HG03139 (cell line): ENCODE measurements around the gene SUN1.
"Not testable (repeated sequence)": the region's sequence is repeated elsewhere in the genome, so short reads cannot be mapped to it uniquely, and the experiment has no call there.

Experiments
- ATAC-seq: cut with Tn5 transposase; IDR thresholded peaks from one replicate; pipeline ENCODE4 v1.9.1; 2021; ENCODE audit not compliant: unreplicated experiment

SUN1 gene

GRCh38 chr7:854118-854775, 22.0 kb downstream of the SUN1 start:
- ATAC-seq: no peak

GRCh38 chr7:855686-856369, 23.6 kb downstream of the SUN1 start:
- no peak for ATAC-seq

GRCh38 chr7:856444-857095, 24.3 kb downstream of the SUN1 start:
- no peak for ATAC-seq

- no peak for ATAC-seq
Observed at GRCh38 chr7:857661-858060, 25.4 kb downstream of the SUN1 start.

- ATAC-seq: no peak
Observed at GRCh38 chr7:859359-860030, 27.2 kb downstream of the SUN1 start.

- no peak for ATAC-seq
Observed at GRCh38 chr7:860149-860548, 27.9 kb downstream of the SUN1 start.

- no peak for ATAC-seq
Observed at GRCh38 chr7:861222-861621, 28.9 kb downstream of the SUN1 start.

DNA sequence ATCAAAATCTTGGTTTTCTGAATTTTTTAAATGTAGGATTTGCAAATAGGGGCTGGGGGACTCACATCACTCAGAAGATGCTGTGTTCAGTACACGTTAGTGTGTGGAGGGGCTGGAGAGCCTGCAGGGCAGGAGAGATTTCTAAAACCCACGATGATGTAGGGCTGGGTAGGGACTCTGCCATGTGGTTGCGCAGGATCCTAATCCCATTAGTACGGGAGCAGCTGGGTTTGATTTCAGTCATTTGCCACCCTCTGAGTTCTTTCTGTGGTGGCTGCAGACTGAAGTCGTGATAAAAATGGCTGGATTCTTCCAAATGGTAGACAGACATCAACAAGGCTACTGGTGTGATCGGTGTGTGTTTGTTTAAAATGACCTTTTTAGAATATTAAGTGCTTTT, 29.9 kb downstream of the SUN1 start:
- no peak for ATAC-seq

- no peak for ATAC-seq
Observed at GRCh38 chr7:863106-863505, 30.8 kb downstream of the SUN1 start.

DNA sequence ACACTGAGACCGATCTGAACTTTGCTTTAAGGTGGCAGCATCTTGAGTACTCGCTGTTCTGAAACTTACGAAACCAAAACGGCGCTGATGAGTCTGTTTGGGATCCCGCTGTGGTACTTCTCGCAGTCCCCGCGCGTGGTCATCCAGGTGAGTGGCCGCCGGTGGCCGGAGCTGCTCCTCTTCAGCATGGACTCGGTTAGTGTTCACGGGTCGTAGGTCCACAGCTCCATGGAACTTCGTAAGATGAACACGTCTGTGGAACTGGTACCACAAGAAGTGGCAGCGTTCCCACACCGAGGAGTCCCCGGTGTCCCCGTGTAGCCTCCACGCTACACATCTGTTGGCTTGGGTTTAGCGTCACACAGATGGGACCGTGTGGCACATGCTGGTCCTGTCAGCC, 33.6 kb downstream of the SUN1 start:
- ATAC-seq: no peak

GRCh38 chr7:867001-867405, 34.7 kb downstream of the SUN1 start:
- no peak for ATAC-seq

DNA sequence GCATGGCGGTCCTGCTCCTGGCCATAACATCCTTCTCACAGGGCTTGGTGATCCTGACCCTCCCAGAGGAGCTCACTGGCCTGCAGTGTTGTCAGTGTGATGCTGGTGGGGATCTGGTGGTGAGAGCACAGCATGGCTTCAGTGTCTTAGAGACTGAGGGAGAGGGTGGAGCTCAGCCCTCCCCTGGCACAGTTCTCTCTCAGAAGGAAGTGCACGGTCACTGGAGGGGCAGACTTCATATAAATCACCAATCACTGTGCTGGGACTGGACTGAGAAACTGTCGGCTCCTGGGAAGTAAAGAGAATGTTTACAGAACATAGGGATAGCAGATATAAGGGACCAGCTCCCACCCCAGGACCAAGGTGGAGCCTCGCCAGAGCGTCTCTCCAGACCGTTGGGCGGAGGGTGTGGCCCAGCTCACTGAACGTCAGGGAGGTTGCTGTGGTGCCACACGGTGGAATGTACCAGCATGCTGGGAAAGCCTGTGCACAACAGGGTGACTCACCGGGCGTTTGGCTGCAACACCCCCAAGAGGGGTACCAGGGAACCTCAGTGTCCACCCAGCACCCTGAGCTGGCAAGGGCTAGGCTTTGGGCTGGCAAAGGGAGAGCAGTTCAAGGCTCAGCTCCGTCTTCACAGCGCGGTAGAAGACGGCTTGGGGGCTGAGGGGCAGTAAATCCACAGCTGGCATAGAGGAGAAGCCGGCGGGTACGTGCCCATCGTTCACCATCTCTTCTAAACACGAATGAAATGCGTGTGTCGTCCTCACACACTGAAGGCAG, 35.3 kb downstream of the SUN1 start:
- no peak for ATAC-seq

DNA sequence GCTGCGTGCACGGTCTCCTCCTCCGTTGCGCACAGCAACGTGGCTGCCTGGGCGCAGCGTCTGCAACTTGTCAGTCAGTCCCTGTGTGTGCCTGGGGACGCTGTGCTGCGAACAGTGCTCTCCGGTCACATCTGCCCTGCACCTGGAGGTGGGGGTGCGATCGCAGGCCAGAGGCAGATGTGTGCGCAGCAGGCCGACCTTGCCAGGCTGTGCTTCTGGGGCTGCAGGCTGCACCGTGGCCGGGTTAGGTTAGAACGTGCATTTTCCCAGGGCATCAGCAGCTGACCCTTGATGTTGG, 35.9 kb downstream of the SUN1 start:
- ATAC-seq: no peak

DNA sequence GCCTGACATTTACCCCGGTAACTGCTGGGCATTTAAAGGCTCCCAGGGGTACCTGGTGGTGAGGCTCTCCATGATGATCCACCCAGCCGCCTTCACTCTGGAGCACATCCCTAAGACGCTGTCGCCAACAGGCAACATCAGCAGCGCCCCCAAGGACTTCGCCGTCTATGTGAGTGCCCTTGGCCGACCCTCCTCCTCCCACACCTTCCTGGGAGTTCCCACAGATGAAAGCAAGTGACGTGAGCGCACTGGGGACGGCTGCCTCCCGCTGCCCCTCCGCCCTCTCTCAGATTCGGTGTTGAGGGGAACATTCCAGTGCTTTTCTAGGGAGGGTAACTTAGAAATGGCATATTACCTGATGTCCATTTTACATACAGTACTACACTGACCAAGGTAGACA, 37.1 kb downstream of the SUN1 start:
- no peak for ATAC-seq

DNA sequence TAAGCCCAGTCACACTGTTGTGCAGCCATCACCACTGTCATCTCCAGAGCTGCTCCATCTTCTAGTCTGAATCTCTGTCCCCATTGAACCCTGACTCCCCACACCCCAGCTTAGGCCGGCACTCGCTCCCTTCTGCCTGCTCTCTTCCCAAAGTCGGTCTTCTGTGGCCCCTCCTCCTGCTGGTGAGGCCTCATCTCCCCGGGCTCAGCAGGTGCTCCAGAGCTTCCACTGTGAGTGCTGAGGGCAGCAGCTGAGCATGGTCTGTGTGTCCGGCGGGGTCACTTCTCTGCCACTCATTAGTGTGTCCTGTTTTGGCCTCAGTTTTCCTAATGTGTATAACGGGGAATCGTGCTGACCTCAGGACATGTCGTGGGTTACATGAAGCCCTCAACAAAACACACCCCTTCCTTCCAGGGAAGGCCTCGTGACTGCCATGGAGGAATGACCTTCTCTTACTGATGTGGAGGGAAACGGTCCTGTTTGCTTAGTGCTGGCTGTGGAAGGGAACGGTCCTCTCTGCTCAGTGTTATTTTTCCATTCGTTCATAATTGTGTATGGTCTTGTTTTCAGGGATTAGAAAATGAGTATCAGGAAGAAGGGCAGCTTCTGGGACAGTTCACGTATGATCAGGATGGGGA, 39.7 kb downstream of the SUN1 start:
- no peak for ATAC-seq

DNA sequence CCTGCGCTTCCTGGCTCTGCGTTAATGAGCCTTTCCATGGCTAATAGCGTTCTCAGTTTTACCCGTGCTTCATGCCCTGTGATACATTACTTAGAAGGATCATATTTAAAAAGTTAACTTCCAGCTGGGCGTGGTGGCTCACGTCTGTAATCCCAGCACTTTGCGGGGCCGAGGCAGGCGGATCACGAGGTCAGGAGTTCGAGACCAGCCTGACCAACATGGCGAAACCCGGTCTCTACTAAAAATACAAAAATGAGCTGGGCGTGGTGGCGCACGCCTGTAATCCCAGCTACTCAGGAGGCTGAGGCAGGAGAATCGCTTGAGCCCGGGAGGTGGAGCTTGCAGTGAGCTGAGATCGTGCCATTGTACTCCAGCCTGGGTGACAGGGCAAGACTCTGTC, 40.4 kb downstream of the SUN1 start:
- ATAC-seq: not testable (repeated sequence)

GRCh38 chr7:873367-874002, 41.2 kb downstream of the SUN1 start:
- no peak for ATAC-seq

DNA sequence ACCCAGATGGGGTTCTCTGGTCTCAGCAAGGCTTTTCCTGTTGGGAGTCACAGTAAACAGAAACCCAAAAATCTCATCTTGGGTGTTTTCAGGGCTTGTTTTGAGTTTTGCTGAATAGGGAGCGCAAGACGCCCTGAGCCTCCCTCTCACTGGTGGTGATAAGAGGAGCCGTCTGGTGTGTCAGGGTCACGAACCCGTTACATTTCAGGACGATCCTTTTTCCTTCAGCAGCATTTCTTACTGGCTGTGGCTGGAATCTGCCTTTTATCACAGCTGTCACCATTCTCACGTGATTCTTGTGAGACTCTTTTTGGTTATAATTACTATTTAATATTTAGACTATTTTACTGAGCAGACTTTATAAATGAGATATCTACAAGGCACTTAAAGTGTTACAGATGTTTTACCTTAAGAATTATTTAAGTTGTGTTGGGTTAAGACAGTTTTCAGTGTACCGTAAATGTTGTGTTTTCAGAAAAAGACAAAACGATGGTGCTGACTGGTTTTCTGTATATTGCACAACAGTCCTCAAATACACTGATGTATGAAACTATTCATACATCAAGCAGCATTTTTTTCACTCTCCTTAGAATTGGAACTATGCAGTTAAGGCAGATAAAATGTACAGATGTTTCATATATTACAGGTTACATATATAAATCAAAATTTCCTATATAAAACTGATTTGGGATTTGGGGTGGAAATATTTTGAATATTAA, 41.9 kb downstream of the SUN1 start:
- ATAC-seq: no peak

GRCh38 chr7:875051-875450, 42.8 kb downstream of the SUN1 start:
- ATAC-seq: no peak
